ENCODE data around the gene KLF13.
A peak's percentile ranks its signal among the peaks of the same experiment; 100 is the strongest.

The KLF13 gene

DNA sequence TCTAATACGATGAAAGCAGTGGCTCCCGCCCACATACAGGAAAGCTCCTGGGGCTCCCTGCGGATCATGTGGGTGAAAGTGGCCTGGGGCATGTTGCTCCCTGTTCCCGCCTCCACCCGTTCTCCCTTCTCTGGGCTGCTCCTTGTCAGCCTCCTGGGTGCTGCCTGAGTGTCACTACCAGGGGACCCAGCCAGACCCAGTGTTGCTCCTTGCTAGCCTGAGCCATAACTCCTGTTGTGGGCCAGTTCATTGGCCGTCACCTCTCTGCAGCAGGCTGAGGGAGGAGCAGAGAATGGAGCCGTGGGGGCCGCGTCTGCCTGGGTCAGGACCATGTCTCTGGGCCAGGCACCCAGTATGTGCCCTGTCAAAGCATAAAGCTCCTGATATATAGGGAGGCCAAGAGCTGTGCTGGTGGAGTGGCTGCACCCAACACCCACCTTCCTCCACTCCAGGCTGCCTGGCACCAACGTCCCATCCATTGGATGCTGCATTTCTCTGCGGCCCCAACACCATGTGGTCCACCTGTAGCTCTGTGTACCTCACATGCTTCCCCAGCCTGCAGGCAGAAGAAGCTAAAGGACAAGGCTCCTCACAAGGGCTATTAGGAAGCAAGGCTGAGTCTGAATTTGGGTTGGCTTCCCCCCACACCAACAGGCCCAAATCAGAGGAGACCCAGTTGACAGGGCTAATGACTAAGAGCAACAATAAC, 40.5 kb downstream of the KLF13 start:
- peaks cover 65% of the 10 kb centered on the region for H3K4me1 ChIP-seq (ENCODE audit: low read length)
- H3K27ac ChIP-seq (ENCODE audit: low read length): peak overlapping the region; percentile 50; the same call in 1 of the 2 replicates
- H3K9me3 ChIP-seq (replicated peaks; ENCODE audit: insufficient read depth, low read length): no peaks in the 10 kb centered on the region
- H3K36me3 ChIP-seq (replicated peaks; ENCODE audit: insufficient read depth, low read length): no peaks in the 10 kb centered on the region
- no peak for TF ChIP-seq EZH2 (optimal IDR thresholded peaks at IDR 0.05; ENCODE audit: low read depth, low read length)
- H2AFZ ChIP-seq (ENCODE audit: low read length): no peak overlapping the region
- H3F3A ChIP-seq (ENCODE audit: insufficient read depth, low read length): peaks cover 40% of the 10 kb centered on the region
- H3K27me3 ChIP-seq (replicated peaks; ENCODE audit: insufficient read depth, low read length): no peaks in the 10 kb centered on the region
- DNase-seq: no peak
- H3K9me2 ChIP-seq (replicated peaks; ENCODE audit: insufficient read depth, low read length): no peaks in the 10 kb centered on the region
- H3K9ac ChIP-seq (ENCODE audit: low read length): no peak overlapping the region
- peak overlapping the region; percentile 9; the same call in 1 of the 2 replicates for H3K4me2 ChIP-seq (ENCODE audit: low read depth, low read length)
- H4K20me1 ChIP-seq (ENCODE audit: insufficient read depth, low read length): peaks cover 9% of the 10 kb centered on the region; the same call in 1 of the 2 replicates
- no peak overlapping the region for H3K4me3 ChIP-seq (ENCODE audit: low read length)
- peaks cover 100% of the 10 kb centered on the region for H3K79me2 ChIP-seq (ENCODE audit: low read length)

DNA sequence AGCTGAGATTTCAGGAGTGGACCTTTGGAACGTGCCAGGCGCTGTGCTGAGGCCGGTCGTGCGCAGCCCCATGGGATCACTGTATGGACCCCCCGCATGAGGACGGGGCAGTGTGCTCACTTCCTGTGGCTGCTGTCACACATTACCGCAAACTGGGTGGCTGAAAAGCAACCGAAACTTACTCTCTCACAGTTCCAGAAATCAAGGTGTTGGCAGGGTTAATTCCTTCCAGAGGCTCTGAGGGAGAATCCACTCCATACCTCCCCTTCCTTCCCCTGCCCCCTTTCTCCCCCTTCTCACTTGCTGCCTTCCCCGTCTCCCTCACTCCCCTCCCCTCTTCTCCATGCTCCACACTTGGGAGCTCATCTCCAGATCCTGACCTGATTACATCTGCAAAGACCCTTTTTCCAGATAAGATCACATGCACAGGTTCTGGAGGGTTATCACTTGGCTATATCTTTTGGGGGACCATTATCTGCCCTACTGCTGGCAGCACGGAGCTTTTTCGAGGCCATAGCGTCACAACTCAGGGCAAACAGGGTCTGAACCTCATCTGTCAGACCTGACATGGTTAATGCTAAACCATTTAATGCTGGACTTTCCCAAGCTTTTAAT, 41.2 kb downstream of the KLF13 start:
- peaks cover 100% of the 10 kb centered on the region for H3K79me2 ChIP-seq (ENCODE audit: low read length)
- peaks cover 33% of the 10 kb centered on the region for H3F3A ChIP-seq (ENCODE audit: insufficient read depth, low read length)
- peaks cover 58% of the 10 kb centered on the region for H3K4me1 ChIP-seq (ENCODE audit: low read length)
- peak; percentile 57 for DNase-seq
- TF ChIP-seq EZH2phosphoT487 (IDR thresholded peaks at IDR 0.05; ENCODE audit: low read length) (no peak), EZH2 (optimal IDR thresholded peaks at IDR 0.05; ENCODE audit: low read depth, low read length) (no peak), CTCF (IDR thresholded peaks at IDR 0.05; ENCODE audit: low read length) (no peak)
- no peaks in the 10 kb centered on the region for H3K9me3 ChIP-seq (replicated peaks; ENCODE audit: insufficient read depth, low read length)
- H3K9ac ChIP-seq (ENCODE audit: low read length): no peak overlapping the region
- no peaks in the 10 kb centered on the region for H3K27me3 ChIP-seq (replicated peaks; ENCODE audit: insufficient read depth, low read length)
- H3K36me3 ChIP-seq (replicated peaks; ENCODE audit: insufficient read depth, low read length): no peaks in the 10 kb centered on the region; the same call in 1 of the 2 replicates
- H3K4me3 ChIP-seq (ENCODE audit: low read length): no peak overlapping the region
- H2AFZ ChIP-seq (ENCODE audit: low read length): no peak overlapping the region
- H3K27ac ChIP-seq (ENCODE audit: low read length): peak overlapping the region; percentile 50; the same call in 1 of the 2 replicates
- peaks cover 9% of the 10 kb centered on the region; the same call in 1 of the 2 replicates for H4K20me1 ChIP-seq (ENCODE audit: insufficient read depth, low read length)
- no peaks in the 10 kb centered on the region for H3K9me2 ChIP-seq (replicated peaks; ENCODE audit: insufficient read depth, low read length)
- H3K4me2 ChIP-seq (ENCODE audit: low read depth, low read length): peak overlapping the region; percentile 9; the same call in 1 of the 2 replicates

- no peaks in the 10 kb centered on the region; the same call in 1 of the 2 replicates for H3K36me3 ChIP-seq (replicated peaks; ENCODE audit: insufficient read depth, low read length)
- no peaks in the 10 kb centered on the region for H3K9me3 ChIP-seq (replicated peaks; ENCODE audit: insufficient read depth, low read length)
- H3F3A ChIP-seq (ENCODE audit: insufficient read depth, low read length): peaks cover 20% of the 10 kb centered on the region
- no peak overlapping the region for H2AFZ ChIP-seq (ENCODE audit: low read length)
- H3K27ac ChIP-seq (ENCODE audit: low read length): no peak overlapping the region
- peaks cover 12% of the 10 kb centered on the region; the same call in 1 of the 2 replicates for H4K20me1 ChIP-seq (ENCODE audit: insufficient read depth, low read length)
- H3K9me2 ChIP-seq (replicated peaks; ENCODE audit: insufficient read depth, low read length): no peaks in the 10 kb centered on the region
- peaks cover 100% of the 10 kb centered on the region for H3K79me2 ChIP-seq (ENCODE audit: low read length)
- no peak overlapping the region for H3K4me3 ChIP-seq (ENCODE audit: low read length)
- H3K9ac ChIP-seq (ENCODE audit: low read length): no peak overlapping the region
- H3K4me1 ChIP-seq (ENCODE audit: low read length): peaks cover 41% of the 10 kb centered on the region
- no peaks in the 10 kb centered on the region for H3K27me3 ChIP-seq (replicated peaks; ENCODE audit: insufficient read depth, low read length)
- no peak for TF ChIP-seq EZH2phosphoT487 (IDR thresholded peaks at IDR 0.05; ENCODE audit: low read length)
- TF ChIP-seq EZH2 (optimal IDR thresholded peaks at IDR 0.05; ENCODE audit: low read depth, low read length): no peak
- no peak for TF ChIP-seq CTCF (IDR thresholded peaks at IDR 0.05; ENCODE audit: low read length)
- DNase-seq: no peak
- H3K4me2 ChIP-seq (ENCODE audit: low read depth, low read length): no peak overlapping the region
Measured at GRCh38 chr15:31369727-31370126, 43.1 kb downstream of the KLF13 start.
